Measurements from ENCODE around the gene DGAT2. TPM values are rescaled to one million over a fixed set of nuclear protein-coding genes. Genes with fewer than 3 reads are reported as not detected.

DGAT2 gene
- polyA plus RNA-seq, 1 donor (not counting 4 experiments of a cell fraction or from before 2014, with no cell fraction given), result 1.8 TPM

DNA sequence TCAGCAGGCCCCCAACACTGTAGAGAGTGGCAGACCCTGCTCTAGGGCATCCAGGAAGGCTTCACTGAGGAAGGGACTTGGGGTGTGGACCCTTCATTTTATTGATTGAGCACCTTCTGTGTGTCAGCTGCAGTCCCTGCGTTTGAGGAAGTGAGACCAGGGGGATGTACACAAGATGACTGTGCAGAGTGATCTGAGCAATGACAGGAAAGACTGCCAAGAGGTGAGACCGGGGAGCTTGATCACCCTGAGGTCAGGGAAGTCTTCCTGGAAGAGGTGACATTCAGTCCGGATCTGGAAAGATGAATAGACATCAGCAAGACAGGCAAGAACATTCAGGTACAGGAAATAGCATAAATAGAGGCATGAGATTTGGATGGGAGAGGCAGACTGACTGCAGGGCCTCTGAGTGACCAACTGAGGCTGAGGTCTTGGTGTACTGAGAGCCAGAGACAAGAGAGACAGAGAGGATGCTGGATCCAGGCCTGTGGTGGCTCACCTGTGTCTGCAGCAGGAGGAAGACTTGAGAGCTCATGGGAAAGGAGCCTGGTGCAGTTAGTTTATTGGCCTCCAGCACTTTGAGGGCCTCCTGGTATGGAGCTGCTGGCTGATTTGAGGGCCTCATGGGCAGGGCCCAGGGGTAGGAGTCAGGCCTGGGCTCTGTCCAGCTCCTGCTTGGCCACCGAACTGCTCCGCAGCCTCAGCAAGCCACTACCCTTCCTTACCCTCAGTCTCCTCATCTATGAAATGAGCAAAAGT, 5.2 kb downstream of the DGAT2 start:
- no peak overlapping the region for H3K9ac ChIP-seq (ENCODE audit: control insufficient read depth, extremely low read depth, insufficient read depth, low read length)
- TF ChIP-seq EZH2 (IDR thresholded peaks at IDR 0.05; ENCODE audit: low read length), result no peak
- TF ChIP-seq, protein P1, sequence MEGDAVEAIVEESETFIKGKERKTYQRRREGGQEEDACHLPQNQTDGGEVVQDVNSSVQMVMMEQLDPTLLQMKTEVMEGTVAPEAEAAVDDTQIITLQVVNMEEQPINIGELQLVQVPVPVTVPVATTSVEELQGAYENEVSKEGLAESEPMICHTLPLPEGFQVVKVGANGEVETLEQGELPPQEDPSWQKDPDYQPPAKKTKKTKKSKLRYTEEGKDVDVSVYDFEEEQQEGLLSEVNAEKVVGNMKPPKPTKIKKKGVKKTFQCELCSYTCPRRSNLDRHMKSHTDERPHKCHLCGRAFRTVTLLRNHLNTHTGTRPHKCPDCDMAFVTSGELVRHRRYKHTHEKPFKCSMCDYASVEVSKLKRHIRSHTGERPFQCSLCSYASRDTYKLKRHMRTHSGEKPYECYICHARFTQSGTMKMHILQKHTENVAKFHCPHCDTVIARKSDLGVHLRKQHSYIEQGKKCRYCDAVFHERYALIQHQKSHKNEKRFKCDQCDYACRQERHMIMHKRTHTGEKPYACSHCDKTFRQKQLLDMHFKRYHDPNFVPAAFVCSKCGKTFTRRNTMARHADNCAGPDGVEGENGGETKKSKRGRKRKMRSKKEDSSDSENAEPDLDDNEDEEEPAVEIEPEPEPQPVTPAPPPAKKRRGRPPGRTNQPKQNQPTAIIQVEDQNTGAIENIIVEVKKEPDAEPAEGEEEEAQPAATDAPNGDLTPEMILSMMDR (optimal IDR thresholded peaks at IDR 0.05 in 1 of 3, IDR thresholded peaks at IDR 0.05 in 1 of 3, conservative IDR thresholded peaks at IDR 0.05 in 1 of 3; ENCODE audit: extremely low read depth in 1 of 3, insufficient read depth in 2 of 3, low read length in 3 of 3), result no peak
- no peak for DNase-seq (ENCODE audit: low read depth, low spot score)

DNA sequence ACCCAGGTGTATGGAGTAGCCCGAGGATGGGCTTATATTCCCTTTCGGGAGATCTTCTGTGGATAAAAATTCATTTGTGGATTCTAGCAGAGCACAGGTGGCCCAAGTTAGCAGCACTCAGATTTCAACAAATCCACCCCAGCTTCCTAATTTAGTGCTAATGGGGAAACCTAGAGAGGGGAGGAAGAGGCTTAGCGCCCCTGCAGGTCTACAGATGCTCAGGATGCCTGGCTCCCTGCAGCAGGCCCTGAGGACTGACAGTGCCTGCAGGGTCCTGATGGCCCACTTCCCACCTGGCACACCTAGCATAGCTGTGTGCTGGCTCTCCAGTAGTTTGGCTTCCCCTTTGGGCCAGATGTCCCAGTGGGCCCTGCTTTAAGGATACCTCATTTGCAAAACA, 6.5 kb downstream of the DGAT2 start:
- DNase-seq (ENCODE audit: low read depth, low spot score), result no peak
- no peak overlapping the region for H3K27ac ChIP-seq (ENCODE audit: control insufficient read depth, insufficient read depth, low read length)

More for the DNA sequence above, 5.2 kb downstream of the DGAT2 start:
- Histone ChIP-seq H3K36me3 (ENCODE audit: control insufficient read depth in 2 of 2, extremely low read depth in 1 of 2, insufficient read depth in 2 of 2, low read length in 2 of 2) (no peaks in the 10 kb centered on the region), H3K4me2 (ENCODE audit: control insufficient read depth, extremely low read depth, insufficient read depth, low read depth, low read length) (no peak overlapping the region), H3K4me1 (ENCODE audit: control insufficient read depth, extremely low read depth, insufficient read depth, low read length) (peaks cover 13% of the 10 kb centered on the region), H4K20me1 (ENCODE audit: control insufficient read depth, extremely low read depth, insufficient read depth, low read length) (no peaks in the 10 kb centered on the region), H3K4me3 (ENCODE audit: control insufficient read depth in 2 of 3, extremely low read depth in 1 of 3, insufficient read depth in 2 of 3, low read depth in 1 of 3, low read length in 3 of 3) (no peak overlapping the region), H2AFZ (ENCODE audit: control insufficient read depth, low read length) (no peak overlapping the region), H3K79me2 (ENCODE audit: control insufficient read depth, insufficient read depth, low read length) (no peaks in the 10 kb centered on the region), H3K27me3 (ENCODE audit: control insufficient read depth, extremely low read depth, insufficient read depth, low read length) (peaks cover 30% of the 10 kb centered on the region), H3K9me3 (ENCODE audit: control insufficient read depth, low read depth, low read length) (no peaks in the 10 kb centered on the region), H3K27ac (ENCODE audit: control insufficient read depth, insufficient read depth, low read length) (no peak overlapping the region), H3K9me1 (ENCODE audit: control insufficient read depth, extremely low read depth, insufficient read depth, low read length) (no peaks in the 10 kb centered on the region)
- no peak for FAIRE-seq
- dilution Hi-C loops (cut with MboI; ENCODE audit: extremely low pct_ligation_motif_present, low sequenced_read_pairs), result no loop called here

More for the DNA sequence above, 6.5 kb downstream of the DGAT2 start:
- no peak overlapping the region for H2AFZ ChIP-seq (ENCODE audit: control insufficient read depth, low read length)
- no peak overlapping the region for H3K4me3 ChIP-seq (ENCODE audit: control insufficient read depth in 2 of 3, extremely low read depth in 1 of 3, insufficient read depth in 2 of 3, low read depth in 1 of 3, low read length in 3 of 3)
- TF ChIP-seq, protein P1 (optimal IDR thresholded peaks at IDR 0.05 in 1 of 3, IDR thresholded peaks at IDR 0.05 in 1 of 3, conservative IDR thresholded peaks at IDR 0.05 in 1 of 3; ENCODE audit: extremely low read depth in 1 of 3, insufficient read depth in 2 of 3, low read length in 3 of 3), result no peak
- no peak for TF ChIP-seq EZH2 (IDR thresholded peaks at IDR 0.05; ENCODE audit: low read length)
- no peaks in the 10 kb centered on the region for H4K20me1 ChIP-seq (ENCODE audit: control insufficient read depth, extremely low read depth, insufficient read depth, low read length)
- H3K9me3 ChIP-seq (ENCODE audit: control insufficient read depth, low read depth, low read length), result no peaks in the 10 kb centered on the region
- no peak overlapping the region for H3K4me2 ChIP-seq (ENCODE audit: control insufficient read depth, extremely low read depth, insufficient read depth, low read depth, low read length)
- no peaks in the 10 kb centered on the region for H3K79me2 ChIP-seq (ENCODE audit: control insufficient read depth, insufficient read depth, low read length)
- peaks cover 17% of the 10 kb centered on the region for H3K27me3 ChIP-seq (ENCODE audit: control insufficient read depth, extremely low read depth, insufficient read depth, low read length)
- H3K9ac ChIP-seq (ENCODE audit: control insufficient read depth, extremely low read depth, insufficient read depth, low read length), result no peak overlapping the region
- dilution Hi-C loops (cut with MboI; ENCODE audit: extremely low pct_ligation_motif_present, low sequenced_read_pairs), result no loop called here
- FAIRE-seq, result no peak
- no peaks in the 10 kb centered on the region for H3K9me1 ChIP-seq (ENCODE audit: control insufficient read depth, extremely low read depth, insufficient read depth, low read length)
- H3K36me3 ChIP-seq (ENCODE audit: control insufficient read depth in 2 of 2, extremely low read depth in 1 of 2, insufficient read depth in 2 of 2, low read length in 2 of 2), result no peaks in the 10 kb centered on the region
- peaks cover 8% of the 10 kb centered on the region for H3K4me1 ChIP-seq (ENCODE audit: control insufficient read depth, extremely low read depth, insufficient read depth, low read length)
